GM10248 (cell line): ENCODE measurements around the gene FAM174C.

ENCODE experiments used
- CTCF ChIA-PET: fragments of 300-600 bp; sonication (Branson Sonifier 250); formaldehyde crosslinking; extraction: SDS; loops from one replicate; lab custom pipeline; 2021; ENCODE audit warnings: antibody characterized with exemption; lab: Yijun Ruan, JAX
- POLR2A ChIA-PET: fragments of 350-650 bp; sonication (Branson Sonifier 250); formaldehyde crosslinking; extraction: SDS; loops from one replicate; lab custom pipeline; 2020; ENCODE audit warnings: antibody characterized with exemption; lab: Yijun Ruan, JAX
- DNase-seq: peaks from one replicate; pipeline ENCODE4 v3.0.0; 2012; ENCODE audit errors: extremely low spot score
- CTCF ChIP-seq: IDR thresholded peaks from 2 replicates; pipeline ENCODE4 v1.5.1; 2012; ENCODE audit warnings: mild to moderate bottlenecking, low read depth; ENCODE audit errors: extremely low read depth, missing control alignments, control extremely low read depth

FAM174C gene

GRCh38 chr19:1286487-1287353 lies 11.4 kb downstream of the FAM174C start:
- ChIA-PET CTCF (interaction anchor here (0.9 kb wide), 1 partner anchor 42 kb away, joined by 3 read pairs; no protein-coding TSS in a partner anchor), POLR2A (no interaction called here)
- DNase-seq, result no peak
- no peak for TF ChIP-seq CTCF

GRCh38 chr19:1287354-1288225 lies 12.3 kb downstream of the FAM174C start:
- TF ChIP-seq CTCF, result no peak
- ChIA-PET POLR2A (no interaction called here), CTCF (interaction anchor here (0.9 kb wide), 1 partner anchor 43 kb away, joined by 3 read pairs; no protein-coding TSS in a partner anchor)
- no peak for DNase-seq

GRCh38 chr19:1288226-1288612 lies 12.9 kb downstream of the FAM174C start:
- POLR2A ChIA-PET, result no interaction called here
- CTCF ChIA-PET, result no interaction called here
- DNase-seq, result no peak
- TF ChIP-seq CTCF, result no peak

DNA sequence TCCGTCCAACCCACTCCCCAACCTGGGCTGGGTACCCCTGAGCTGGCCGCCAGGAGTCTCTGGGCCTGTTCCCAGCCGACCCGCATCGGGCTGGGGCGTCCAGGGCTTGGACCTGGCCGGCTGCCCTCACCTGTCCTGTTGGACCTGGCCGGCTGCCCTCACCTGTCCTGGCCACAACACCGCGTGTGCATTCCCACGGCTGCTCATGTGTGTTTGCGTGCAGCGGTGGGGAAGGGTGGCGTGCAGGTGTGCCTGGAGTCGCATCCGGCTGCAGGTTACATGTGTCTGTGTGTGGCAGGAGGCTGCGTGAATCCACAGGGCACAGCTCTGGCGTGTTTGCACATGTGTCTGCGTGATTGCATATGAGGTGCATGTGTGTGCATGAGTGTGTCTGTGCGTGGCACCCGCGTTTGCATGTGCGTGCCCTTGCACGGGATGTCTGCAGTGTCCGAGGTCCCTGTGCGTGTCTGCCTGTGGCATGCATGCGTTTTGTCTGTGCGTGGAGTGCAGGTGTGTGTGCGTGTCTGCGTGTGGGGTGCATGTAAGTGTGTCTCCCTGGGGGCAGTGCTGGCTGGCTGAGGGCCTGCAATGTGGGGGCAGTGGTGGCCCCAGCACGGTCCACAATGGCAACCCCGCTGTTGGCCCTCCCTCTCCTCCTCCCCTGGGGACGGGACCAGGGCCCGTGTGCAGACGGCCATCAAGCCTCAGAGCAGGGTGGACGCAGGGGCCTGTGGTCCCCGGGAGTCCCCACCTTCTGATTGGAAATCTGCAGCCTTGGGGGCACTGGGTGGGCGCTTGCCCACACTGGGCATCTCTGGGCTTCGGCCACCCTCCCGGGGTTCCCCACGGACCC lies 13.7 kb downstream of the FAM174C start:
- no peak for DNase-seq
- POLR2A ChIA-PET, result no interaction called here
- CTCF ChIA-PET, result no interaction called here
- TF ChIP-seq CTCF, result no peak

DNA sequence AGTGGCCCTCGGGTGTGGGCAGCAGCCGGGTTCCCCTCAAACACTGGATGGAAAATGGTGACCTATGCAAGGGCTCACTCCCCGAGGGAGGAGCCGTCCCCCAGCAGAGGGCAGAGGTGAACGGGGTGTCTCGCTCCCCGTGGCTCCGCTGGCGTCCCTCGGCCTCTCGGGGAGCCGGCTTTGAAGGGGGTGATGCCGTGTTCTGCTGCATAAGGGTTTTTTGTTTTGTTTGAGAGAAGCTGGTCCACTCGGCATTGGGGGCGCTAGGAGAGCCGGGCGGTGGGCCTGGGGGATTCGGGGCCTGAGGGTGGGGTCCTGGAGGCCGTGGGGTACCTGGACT lies 14.3 kb downstream of the FAM174C start:
- DNase-seq, result no peak
- peak; percentile 3 for TF ChIP-seq CTCF
- ChIA-PET CTCF (no interaction called here), POLR2A (no interaction called here)
